NCI-H2107 treated with DMSO at 0.1 percent for 48 hours (cell line): ENCODE data around the gene ATP2B2.

ENCODE experiments used
- DNase-seq: peaks from one replicate; lab custom pipeline; 2025; ENCODE audit not compliant: unreplicated experiment; lab: John Stamatoyannopoulos, UW

Gene ATP2B2

DNA sequence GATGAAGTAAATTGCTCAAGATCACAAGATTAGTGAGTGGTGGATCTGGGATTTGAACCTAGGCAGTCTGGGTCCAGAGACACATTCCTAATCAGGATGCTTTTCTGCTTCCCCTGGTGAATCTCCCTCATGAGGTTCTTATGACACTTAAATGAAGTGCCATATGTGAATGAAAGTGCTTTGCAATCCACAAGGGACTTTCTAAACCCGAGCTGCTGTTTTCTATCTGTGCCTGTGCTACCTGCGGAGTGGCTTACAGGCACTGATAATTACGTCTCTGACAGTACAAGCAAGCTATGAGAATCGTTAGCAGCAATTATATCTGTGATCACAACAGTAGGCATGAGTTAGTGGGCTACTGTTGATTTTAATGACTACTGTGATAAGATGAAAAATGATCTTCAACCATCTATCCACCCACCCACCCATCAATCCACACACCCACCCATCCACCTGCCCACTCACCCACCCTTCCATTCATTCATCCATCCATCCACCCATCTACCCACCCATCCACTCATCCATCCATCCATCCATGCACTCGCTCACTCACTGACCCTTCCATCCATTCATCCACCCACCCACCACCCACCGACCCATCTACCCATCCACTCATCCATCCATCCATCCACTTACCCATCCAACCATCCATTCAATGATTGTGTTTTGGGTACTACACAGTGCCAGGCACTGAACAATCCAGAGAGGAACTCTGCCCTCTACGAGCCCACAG, 51.8 kb downstream of the ATP2B2 start:
- DNase-seq, result peak; percentile 3

DNA sequence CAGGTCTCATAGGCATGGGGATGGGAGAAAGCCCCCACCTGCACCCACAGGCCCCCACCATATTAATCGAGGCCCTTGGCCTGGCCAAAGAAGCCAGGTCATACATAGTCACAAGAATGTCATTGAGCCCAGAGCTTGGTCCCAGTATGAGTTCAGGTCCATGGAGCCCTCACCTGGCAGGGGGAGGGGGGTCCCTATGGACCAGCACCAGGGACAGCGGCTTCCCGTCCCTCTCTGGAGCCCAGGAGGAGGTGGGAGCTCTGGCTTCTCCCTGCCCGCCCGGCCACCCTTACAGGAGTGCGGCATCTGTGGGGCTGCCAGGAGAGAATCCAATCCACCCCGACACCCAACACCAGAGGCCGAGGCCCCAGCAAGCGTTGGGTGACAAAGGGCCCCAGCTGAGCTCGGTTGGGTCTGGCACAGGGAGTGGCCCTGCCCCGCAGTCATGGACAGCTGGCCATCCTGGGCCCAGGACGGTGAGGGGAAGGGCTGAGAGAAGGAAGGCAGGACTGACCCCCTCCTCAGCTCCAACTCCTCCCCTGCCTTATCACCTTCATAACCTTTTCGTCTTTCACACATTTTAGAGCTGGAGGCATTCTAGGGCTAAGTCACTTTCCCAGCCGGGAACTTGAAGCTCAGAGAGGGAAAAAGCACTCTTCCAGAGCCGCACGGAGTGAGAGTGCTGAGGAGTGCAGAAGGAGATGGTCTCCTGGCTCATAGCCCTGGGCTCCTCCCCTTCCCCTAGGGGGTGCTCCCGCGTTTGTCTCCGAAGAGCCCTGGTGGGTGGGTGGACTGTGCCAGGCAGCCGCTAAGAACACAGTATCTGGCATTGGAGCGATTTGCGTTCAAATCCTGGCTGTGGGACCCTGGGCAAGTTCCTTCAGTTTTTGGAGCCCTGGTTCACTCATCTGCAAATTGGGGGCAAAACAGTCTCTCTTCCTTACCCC, 54.6 kb downstream of the ATP2B2 start:
- DNase-seq, result no peak

DNA sequence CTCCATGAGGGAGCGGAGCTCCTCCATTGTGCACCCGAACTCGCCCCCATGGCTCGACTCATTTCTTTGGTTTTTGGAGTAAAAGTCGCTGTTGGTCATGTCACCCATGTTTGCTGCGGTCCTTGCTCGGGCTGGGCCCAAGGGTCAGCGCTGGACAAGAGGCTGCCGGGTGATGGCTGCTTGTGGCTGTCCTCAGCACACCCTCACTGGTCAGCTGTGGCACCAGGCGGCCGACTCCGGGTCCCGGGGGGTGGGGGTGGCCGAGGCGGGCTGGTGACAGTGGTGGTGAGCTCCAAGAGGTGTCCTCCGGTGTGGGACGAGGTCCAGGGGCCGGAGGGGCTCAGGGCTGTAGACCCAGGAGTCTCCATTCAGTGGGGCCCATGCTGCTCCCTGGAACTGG, 56.0 kb downstream of the ATP2B2 start:
- DNase-seq, result no peak

DNA sequence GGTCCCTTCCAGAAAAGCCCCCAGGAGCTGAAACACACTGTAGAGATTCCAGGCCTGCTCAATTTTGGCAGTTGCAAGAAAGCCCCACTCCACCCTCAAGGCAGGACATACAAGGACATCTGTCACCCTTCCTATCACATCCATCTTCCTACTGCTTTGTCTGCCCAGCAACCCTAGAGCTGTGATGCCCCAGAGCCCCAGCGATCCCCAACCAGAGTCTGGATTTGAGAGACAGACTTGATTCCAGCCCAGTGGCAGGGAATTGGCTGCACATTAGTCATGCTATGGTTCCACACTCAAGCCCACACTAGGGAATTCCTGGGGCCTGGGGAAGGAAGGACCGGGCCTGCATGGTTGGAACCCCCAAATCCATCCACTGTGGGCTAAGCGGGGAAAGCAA, 56.8 kb downstream of the ATP2B2 start:
- DNase-seq, result no peak

DNA sequence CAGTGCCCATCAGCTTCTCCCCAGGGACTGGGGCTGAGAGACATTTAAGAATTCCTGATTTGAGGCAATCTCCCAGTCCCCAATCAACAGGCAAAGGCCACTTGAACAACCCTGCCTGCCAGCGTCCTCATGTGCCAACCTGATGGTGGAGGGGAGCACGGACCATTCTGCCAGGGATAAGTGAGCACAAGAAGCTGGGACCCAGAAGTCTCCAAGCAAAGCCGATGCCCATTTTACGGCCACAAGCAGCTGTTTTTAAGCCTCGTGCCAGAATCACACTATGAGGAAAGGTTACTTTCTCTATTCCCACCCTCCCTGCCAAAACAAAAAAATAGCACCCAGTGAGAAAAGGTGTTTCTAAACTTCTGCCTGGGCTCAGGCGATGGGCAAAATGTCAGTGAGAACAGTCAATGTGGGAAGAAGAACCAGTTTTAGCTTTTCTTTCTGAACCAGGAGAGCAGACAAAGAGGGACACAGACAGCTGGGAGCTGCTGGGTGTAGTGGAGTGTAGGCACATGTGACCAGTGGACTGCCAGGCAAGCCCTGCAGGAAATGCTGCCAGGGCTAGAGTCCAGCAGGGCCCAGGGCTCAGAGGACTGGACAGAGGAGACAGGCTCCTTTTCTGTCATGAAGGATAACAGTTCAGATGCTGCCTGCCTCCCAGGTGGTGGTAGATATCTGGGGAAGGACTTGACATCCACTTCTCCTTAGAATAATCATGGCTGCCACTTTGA, 57.7 kb downstream of the ATP2B2 start:
- DNase-seq, result no peak

DNA sequence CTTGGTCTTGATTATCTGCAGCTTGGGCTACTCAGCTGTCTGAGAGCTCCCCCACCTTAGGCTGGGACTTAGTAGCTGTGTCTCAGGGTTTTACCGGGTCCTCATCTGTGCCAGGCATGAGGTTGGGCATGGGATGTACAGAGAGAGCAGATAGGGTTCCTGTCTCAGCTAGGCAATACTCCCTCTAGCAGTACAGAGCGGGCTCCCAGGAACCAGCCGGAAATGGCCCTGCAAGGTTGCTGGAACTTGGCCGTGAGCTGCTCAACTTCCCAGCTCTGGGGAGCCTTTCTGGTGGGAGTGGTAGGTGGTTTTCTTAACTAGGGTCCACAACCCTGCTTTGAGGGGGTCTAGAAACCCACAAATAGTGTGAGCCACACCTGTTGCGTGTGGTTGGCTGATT, 58.3 kb downstream of the ATP2B2 start:
- no peak for DNase-seq

DNA sequence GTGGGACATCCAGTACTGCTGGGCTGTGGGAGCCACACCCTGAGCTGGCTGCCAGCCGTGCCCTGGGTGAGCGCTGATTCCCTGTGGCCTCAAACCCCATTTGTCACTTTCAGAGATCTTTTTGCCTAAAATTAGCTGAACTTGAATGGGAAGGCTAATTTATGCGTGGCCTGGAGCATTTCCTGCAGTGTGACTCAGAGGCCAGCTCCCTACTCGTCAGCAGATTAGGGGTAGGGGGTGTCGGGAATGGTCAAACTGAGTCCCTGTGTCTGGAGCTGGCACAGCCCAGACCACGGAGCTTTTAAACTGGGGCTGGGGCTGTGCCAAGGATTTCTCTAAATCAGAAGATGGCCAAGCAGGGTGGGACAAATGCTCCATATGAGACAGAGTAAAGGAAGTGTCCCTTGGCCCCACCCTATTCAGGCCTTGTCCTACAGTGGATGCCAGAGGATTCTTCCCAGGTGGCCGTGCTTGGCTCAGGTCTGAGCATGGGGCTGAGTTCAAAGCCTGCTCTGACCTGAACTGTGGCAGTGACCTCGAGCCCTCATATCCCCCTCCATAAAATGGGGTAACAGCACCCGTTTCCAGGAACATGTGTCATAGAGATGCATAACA, 59.7 kb downstream of the ATP2B2 start:
- DNase-seq, result no peak

DNA sequence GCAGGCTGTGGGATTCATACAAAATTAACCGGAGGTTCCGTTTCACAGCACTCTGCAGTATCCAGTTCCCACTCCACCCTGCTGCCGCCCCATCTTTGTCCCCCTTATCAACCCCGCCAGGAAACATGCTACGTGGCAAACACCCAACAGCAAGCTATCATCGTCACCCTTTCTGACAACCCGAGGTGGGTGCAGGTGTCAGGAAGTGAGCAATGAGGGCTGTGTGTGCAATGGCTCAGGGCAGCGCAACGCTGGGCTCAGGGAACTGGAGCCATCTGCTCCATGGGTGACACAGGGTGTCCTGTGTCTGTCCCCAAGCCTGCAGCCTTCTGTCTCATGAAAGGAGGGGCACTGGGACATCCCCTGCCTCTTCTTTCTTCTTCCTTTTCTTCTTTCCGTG, 60.9 kb downstream of the ATP2B2 start:
- DNase-seq, result no peak

DNA sequence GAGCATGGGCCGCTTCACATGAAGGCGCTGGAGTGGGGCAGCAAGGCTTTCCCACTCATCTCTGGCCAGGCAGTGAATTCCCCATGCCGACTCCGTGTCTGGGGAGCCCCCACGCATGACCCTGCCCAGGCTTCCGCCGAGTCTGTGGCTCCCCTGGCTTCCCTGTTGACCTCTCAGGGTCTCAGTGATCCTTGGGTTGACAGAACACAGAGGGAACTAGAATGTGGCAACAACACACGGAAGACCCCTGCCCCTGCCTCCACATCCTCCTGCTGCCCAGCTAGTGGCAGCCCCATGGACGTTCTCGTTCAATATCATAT, 61.3 kb downstream of the ATP2B2 start:
- no peak for DNase-seq

DNA sequence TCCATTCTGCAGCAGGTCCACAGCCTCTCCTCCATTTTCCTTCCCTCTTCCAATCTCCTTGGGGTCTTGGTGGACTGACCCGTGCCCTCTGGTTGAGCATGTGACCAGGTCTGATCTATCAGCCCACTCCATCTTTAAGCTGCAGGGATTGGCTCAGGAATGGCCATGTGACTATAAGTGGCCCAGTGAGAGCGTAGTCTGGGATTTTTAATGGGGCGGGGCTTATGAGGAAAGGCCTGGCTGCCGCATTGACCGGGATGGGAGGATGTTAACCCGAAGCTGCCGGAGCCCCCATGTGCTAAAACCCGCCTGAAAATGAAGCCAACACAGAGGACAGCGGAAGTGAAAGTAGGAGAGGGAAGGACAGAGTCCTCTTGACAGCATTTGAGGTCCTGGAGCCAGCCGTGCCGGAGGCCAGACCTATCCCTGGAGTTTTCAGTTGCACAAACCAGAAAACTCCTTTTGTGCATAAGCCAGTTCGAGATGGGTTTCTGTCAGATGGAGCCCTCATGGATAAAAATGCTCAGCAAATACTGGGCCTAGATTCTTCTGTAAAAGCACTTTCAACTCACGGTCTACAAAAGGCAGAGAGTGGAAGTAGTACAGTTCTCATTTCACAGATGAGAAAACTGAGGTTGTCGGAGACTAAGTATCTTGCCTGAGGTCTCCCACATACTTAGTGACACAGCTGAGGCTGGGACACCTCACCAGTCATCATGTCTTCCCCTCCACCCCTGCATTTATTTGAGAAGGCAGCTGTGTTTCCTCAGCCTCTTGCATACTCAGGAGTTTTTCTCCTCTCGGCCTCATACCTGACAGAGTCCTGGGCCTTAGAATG, 61.9 kb downstream of the ATP2B2 start:
- DNase-seq, result no peak

DNA sequence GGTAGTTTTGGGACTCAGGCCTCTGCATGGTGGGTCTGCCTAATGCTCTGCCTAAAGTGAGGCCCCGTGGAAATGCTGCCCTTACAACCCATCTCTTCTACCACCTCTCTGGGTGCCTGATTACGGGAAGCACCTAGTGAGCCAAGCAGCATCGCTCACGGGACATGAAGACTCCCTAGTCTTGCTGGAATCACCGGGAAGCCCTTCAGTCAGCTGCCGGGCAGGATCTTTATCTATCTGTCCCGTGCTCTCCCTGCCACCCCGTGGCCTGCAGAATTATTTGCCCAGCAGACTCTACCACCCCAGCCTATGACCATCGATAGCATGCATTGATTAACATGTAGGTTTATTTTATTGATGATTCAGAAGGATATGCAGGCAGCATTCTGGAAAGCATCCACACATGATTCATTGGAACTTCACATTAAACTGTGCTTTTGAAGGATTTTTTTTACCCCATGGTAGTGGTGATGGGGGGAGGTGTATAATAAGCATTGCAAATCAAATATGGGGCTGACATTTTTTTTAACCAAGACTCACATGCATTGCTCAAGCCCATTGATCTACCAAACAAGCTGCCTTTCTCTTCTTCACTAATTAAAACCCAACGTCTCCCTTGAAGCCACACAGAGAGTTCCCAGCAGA, 63.1 kb downstream of the ATP2B2 start:
- DNase-seq, result no peak

DNA sequence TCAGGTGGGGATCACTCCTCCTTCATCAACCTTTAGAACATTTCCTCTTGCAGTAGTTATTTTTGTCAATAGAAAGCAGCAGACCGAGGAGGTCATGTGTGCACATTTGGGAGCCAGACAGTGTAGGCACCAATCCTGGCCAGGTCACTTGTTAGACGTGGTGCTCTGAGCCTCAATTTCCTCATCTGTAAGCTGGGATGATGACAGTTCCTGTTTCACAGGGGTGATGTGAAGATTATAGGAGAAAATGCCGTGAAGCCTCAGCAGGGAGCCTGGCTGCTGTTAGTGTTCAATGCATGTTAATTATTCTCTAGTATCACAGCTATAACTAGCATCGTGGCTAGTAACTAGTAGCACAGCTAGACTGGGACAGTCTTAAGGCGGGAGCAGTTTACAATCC, 64.7 kb downstream of the ATP2B2 start:
- DNase-seq, result no peak

DNA sequence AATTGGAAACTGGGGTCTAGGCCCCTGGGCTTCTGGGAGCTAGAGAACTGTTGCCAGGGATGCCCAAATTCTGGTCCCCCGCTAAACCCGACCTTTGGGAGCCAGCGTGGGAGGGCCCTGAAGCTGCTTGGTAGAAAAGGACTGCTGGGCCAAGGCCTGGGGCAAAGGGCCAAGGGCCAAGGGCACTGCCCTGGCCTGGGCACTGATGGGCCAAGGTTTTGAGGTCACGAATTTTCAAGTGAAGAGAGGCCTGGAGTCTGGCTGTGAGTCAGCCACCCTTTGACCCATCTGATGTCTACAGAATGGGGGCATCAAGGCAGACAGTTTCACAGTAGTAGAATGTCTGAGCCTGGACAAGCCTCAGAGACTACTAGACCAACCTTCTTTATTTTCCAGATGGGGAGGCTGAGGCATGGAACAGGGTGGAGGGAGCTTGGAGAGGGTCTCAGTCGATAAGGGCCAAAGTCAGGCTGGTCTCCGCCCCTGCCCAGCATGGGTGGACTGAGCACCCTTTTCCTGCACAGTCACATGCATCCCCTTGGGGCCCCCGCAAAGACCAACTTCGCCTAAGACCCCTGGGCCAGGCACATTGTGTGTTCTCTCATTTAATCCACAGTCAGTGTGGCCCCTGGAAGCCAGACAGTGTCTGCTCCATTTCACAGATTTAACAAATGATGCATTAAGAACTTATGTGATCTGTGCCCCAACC, 66.3 kb downstream of the ATP2B2 start:
- no peak for DNase-seq

DNA sequence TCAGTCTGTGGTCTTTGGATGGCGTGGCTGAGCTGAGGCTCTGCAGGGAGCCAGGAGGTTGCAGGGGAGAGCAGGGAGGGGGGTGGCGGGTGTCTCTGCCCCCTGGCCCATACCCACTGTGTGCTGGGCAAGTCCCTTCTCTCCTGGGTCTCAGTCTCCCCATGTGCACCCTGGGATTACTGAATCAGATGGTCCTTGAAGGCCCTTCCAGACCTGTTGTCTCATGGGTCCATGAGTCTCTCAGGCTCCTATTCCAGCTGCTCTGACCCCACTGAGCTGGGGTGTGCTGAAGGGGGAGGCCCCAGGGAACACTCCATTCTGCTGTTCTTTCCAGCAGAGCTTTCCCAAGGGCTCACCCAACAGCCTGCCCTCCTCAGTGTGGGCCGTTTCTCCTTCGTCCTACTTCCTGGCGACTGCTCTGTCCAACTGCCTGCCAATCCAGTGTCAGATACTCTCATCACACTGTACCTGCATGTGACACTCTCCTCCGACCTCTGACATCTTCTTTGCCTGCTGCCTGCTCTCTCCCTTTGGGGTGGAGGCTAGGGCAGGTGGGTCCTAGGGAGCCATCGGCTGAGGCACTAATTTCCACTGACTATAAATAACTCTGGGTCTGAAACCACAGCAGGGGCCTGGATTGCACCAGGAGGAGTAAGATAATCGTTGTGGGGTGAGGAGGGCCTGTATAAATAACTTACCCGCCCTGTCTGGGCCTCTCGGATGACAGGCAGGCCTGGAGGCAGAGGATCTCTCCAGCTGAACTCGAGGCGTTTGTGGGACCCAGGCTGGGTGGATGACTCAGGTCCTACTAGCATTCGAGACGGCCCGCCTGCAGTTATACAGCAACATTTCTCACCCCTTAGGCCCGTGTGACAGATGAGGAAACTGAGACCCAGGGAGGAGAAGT, 67.1 kb downstream of the ATP2B2 start:
- peak; percentile 34 for DNase-seq

DNA sequence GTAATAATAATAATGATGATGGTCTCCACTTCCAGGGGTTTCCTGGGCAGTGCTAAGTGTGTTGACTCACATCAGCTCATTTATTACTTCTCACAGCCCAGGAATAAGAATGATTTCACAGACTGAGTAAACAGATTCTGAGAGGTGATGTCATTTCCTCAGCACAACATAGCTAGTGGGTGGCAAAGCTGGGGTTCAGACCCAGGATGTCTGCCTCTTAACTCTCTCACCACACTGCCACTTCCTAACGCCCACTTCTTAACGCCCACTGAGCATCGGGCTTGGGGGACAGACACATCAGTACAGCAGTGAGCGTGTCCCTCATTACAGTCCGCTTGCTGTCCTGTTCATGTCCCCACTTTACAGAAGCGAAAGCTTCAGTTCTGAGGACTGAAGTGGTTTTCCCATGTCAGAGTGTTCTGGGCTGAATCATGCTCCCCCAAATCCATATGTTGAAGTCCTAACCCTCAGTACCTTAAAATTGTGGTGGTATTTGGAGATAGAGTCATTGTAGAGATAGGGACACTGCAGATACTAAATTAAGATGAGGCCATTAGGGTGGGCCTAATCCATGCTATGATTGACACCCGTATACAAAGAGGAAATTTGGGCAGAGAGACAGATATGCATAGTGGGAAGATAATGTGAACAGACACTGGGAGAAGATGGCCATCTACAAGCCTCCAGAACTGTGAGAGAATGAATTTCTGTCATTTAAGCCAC, 68.0 kb downstream of the ATP2B2 start:
- DNase-seq, result no peak

DNA sequence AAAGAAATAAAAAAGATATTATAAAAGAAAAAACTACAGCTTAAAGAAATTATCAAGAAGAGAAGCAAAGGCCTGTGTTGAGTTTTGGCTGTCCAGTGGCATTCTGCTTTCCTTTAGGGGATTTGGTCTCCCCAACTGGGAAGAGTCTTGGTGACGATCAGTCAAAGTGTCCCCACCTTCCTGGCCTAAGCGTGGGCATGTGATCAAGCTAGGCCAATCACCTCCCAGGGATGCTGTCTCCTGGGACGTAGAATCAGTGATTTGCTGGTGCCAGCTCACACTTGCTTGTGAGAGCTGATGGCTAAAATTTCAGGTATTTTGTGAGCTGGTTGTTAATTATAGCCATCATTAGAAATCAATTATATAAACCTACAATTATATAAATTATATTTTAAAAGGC, 69.5 kb downstream of the ATP2B2 start:
- DNase-seq, result no peak

DNA sequence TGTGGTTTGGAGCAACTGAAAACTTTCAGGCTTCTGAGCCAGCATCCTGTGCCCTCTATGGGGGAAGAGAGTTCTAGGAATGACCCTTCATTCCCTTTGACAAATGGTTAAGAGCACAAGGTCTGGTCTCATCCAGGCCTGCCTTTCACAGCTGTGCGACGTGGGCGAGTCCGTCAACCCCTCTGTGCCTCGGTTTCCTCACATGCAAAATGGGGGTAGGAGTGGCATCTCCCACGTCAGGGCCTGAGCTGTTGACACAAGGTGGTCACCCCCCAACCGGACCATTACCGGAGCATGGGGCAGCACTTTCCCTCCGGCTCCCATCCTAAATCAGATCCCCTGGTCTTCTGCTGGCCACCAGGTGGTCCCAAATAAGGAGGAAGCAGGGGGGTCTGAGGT, 70.4 kb downstream of the ATP2B2 start:
- no peak for DNase-seq
